Activated T-cell treated with anti-CD3 and anti-CD28 coated beads for 48 hours (primary cell): ENCODE measurements around the gene CARD9.
"Not testable (repeated sequence)": the region's sequence is repeated elsewhere in the genome, so short reads cannot be mapped to it uniquely, and the experiment has no call there.

Source experiments
- DNase-seq: peaks from one replicate; pipeline ENCODE4 v3.0.0-alpha.2; 2020; ENCODE audit warnings: low read depth

CARD9 gene

DNA sequence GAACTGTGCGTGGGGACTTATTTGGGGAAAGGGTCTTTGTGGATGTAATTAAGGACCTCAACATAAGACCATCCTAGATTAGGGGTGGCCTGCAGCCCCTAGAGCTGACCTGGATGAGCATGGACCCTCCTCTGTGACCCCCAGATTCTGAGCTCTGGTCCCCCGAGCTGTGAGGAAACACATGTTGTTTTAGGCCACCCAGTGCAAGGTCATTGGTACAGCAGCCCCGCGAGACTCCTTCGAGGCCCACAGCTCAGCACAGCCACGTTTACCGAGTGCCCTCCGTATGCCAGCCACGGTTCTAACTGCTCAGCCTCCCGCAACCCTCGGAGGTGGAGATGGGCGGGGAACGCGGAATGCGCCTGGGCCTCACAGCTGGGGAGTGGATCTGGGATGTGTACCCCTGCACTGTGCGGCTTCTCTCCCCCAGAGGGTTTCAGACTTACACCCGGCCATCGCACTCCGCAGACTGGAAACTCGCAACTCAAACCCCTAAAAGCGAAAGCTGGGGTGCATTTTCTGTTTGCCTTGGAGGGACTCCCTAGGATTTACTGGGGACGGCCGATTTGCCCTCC lies 50.6 kb downstream of the CARD9 start:
- DNase-seq: no peak

DNA sequence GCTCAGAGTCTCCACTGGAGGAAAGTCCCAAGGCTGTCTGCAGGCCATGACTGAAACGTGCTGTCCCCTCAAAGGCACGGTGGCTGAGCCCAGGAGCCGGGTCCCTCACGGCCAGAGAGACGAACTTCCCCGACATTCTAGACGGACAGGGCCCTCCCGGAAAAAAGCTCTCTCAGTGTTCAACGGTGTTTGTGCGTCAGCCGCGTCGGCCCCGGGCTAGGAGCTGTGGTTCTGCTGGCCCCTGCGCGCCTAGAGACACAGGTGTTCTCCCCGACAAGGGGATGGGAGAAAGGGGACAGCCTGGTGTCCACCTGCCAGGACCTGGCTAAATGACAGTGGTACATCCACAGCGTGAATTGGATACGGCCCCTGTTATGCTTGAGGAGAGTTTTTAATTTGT lies 51.9 kb downstream of the CARD9 start:
- DNase-seq: no peak

DNA sequence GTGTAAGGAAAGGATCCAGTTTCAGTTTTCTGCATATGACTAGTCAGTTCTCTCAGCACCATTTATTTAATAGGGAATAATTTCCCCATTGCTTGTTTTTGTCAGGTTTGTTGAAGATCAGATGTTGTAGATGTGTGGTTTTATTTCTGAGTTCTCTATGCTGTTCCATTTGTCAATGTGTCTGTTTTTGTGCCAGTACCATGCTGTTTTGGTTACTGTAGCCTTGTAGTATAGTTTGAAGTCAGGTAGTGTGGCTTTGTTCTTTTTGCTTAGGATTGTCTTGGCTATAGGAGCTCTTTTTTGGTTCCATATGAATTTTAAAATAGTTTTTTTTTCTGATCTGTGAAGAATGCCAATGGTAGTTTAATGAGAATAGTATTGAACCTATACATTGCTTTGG lies 52.5 kb downstream of the CARD9 start:
- not testable (repeated sequence) for DNase-seq

DNA sequence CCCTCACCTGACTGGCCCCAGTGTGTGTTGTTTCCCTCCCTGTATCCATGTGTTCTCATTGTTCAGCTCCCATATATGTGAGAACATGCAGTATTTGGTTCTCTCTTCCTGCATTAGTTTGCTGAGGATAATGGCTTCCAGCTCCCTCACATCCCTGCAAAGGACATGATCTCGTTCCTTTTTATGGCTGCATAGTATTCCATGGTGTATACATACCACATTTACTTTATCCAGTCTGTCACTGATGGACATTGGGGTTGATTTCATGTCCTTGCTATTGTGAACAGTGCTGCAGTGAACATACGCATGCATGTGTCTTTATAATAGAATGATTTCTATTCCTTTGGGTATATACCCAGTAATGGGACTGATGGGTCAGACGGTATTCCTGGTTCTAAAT lies 53.5 kb downstream of the CARD9 start:
- not testable (repeated sequence) for DNase-seq

DNA sequence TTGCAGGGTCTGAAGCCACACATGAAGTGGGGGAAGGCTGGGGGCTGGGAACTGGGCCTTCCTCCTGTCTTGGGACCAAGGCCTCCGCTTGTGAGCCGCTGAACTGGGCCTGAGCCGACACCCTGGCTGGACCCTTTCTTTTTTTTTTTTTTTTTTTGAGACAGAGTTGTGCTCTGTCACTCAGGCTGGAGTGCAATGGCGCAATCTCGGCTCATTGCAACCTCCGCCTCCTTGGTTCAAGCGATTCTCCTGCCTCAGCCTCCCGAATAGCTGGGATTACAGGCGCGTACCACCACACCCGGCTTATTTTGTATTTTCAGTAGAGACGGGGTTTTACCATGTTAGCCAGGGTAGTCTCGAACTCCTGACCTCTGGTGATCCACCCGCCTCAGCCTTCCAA lies 54.2 kb downstream of the CARD9 start:
- DNase-seq: not testable (repeated sequence)

DNA sequence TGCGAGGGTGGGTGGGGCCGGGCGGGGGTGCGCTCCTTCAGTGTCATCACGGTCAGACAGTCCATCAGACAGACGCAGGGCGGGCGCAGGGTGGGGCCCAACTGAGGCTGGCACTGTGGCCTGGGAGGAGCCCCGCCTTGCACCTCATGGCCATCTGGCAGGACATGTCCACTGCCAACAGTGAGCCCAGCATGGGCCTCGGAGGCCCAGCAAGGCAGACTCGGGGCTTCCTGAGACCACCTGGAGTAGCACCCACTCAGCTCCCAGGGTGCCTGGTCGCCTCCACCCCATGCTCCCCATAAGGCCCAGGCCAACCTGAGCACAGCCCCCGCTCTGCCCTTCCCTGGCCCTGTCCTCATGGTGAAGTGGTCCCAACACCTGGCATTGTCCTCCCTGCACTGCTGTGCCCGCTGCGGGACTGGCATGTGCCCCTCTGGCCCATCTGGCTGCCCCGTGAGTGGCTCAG lies 54.7 kb downstream of the CARD9 start:
- DNase-seq: no peak

DNA sequence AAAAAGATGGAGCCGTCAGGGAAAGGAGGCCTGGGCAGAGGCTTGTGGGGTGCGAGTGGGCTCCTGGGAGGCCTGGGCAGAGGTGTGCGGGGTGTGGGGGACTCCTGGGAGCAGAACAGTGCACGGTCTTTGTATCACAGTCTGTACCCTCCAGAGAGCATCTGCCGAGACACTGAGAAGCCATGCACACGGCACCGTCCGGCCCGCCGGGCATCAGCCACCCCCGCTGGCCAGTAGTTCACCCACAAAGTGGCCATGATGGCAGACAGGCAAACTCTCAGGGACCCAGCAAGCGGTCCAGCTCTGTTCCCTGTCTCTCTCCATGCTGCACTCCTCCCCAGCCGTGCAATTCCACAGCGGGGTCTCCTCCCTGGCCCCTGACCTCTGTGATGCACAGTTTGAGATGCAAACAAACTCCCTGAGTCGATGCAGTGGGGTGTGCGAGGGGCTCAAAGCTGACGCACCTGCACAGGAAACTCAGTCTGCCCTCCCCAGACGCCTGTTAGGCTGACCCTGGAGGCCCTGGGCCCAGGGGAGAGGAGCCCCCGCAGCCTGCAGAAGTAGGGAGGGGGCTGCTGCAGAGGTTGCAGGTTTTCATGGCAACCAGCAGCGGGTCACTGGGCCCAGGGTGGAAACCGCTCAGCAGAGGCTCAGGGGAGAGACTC lies 55.2 kb downstream of the CARD9 start:
- no peak for DNase-seq

DNA sequence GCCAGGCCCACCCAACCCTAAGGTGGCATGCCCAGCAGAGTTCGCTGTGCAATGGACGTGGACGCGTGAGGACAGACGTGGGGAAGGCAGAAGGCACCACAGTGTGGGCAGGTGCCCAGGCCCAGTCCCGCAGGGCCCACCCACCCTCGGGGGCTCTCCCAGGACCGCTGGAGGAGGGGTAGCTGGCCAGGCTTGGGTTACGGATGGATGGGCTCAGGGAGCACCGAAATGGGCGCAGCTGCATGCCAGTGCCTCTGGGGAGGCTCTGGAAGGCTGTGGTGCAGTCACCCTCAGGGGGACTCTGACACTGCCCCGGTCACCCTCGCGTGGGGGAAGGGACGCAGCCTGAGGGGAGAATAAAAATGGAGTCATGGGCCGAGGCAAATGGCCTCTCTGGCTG lies 55.8 kb downstream of the CARD9 start:
- DNase-seq: no peak

DNA sequence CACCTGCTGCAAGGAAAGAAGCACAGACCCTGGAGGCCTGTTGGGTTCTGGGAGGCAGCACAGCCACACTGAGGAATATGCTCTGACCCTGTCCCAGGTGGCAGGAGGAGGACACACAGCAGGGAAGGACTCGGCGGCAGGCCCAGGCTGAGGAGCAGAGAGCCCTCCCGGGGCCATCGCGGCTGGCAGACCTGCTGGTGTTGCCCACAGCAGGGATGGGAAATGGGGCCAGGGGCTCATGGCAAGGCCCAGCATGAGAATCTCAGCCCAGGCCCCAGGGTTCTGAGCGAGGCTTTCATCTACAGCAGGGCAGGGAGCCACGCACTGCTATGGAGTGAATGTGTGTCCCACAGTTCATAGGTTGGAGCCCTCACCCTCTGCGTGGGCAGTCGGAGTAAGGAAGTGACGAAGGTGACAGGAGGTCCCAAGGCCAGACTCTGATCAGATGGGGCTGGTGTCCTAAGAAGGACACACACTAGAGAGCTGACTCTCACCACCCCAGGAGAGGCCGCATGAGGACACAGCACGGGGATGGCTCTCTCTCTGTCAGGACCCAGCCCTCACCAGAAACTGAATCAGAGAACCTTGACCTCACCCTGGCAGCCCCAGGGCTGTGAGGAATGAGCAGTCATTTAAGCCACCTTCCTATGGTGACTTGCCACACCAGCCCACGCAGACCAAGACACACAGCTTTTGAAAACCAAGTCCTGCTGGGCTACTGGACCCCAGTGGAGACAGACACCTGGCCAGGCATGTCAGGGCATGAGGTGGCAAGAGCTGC lies 56.4 kb downstream of the CARD9 start:
- no peak for DNase-seq

DNA sequence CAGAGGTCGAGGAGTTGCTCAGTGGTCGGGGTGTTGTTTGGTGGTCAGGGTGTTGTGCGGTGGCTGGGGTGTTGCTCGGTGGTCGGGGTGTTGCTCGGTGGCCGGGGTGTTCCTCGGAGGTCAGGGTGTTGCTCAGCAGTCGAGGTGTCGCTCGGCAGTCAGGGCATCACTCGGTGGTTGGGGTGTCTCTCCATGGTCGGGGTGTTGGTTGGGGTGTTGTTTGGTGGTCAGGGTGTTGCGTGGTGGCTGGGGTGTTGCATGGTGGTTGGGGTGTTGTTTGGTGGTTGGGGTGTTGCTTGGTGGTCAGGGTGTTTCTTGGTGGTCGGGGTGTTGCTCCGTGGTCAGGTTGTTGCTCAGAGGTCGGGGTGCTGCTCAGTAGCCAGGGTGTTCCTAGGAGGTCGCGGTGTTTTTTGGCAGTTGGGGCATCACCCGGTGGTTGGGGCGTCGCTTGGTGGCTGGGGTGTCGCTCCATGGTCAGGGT lies 57.2 kb downstream of the CARD9 start:
- DNase-seq: no peak

DNA sequence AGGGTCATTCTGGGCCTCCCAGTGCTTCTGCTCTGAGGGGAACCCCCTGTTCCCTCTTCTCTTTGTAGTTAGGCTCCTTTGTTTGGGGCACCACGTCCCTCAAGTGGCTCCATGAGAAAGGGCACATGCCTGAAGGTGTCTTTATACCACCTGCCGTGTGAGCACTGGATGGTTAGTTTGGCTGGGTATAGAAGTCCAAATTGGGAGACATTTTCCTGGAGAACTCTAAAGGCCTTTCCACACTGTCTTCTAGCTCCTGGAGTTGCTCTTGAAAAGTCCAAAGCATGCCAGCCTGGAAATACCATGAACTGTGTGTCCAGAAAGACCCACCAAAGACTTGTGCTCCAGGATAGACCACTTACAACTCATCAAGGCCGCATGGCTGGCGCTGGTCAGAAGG lies 58.5 kb downstream of the CARD9 start:
- no peak for DNase-seq

DNA sequence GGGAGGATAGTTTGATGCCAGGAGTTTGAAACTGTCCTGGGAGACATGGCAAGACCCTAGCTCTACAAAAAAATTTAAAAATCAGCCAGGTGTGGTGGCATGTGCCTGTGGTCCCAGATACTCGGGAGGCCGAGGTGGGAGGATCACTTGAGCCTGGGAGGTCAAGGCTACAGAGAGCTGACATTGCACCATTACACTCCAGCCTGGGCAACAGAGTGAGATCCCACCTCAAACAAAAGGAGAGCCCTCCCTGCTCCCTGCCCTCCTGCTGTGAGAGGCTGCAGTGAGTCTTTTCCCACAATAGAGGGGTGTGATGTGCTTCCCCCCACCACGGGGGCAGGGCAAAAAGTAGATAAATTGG lies 59.4 kb downstream of the CARD9 start:
- DNase-seq: no peak
